Measurements from ENCODE around the gene MCF2.
"Not testable (repeated sequence)": the region's sequence is repeated elsewhere in the genome, so short reads cannot be mapped to it uniquely, and the experiment has no call there.

MCF2 gene

DNA sequence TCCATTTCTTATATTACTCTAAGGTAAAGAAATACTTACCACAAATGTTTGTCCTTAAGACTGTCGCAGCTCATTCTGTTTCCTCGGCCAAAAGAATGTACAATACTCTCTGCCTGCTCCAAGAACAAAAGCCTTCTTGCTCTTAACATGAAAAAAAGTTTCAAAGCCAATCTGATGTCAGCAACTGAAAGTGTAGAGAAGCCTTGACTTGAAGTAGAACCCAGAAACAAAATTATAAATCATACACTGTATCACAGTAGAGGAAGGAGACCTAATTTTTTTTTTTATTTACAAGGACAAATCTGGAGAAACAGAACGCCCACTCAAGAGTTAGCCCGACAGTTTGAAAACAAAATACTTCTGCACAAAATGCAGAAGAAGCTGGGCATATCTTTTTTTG, at the start of gene MCF2:
TSS of gene MCF2 (minus strand) at position 101 of the 400 bp plus-strand sequence. CDS start 56,423 bp downstream, outside the sequence.
- no peak for DNase-seq

GRCh38 chrX:139751053-139751452, 43.1 kb upstream of the MCF2 start:
- no peak for DNase-seq

- DNase-seq = no peak
Measured at GRCh38 chrX:139750390-139750789, 42.4 kb upstream of the MCF2 start.

DNA sequence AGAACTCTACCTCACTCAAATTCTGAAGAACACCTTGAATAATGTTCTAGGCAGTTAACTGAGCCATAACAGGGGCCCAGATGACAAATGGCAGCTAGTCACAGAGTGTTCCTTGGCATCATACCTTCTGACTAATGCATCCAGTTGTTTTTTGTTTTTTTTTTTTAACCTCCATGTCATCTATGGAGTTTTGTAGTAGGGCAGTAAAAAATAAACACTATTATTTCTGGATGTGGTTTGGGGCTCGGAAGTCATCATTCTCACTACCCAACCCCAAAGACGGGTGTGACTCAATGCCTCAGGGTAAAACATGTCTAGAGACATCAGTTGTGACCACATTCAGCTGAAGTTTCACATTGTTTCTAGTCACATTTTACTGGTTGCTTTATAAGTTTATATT, 31.2 kb upstream of the MCF2 start:
- DNase-seq = no peak

DNA sequence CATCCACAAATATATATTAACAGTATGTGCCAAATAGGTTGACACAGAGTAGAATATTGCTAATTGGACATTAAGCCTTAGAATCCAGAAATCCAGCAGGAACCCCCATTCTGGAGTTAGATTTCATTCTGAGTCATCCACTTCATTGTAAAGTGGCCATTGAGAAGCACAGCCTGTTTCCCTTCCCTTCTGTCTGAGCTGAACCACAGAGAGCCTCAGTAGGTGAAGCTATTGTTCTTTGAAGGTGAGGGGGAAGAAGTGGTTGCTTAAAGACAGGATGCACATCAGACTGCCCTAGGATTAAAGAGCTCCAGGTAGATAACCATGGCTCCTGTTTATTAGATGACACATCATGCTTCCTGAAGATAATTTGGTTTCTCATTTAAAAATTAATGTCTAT, 30.6 kb upstream of the MCF2 start:
- no peak for DNase-seq

DNA sequence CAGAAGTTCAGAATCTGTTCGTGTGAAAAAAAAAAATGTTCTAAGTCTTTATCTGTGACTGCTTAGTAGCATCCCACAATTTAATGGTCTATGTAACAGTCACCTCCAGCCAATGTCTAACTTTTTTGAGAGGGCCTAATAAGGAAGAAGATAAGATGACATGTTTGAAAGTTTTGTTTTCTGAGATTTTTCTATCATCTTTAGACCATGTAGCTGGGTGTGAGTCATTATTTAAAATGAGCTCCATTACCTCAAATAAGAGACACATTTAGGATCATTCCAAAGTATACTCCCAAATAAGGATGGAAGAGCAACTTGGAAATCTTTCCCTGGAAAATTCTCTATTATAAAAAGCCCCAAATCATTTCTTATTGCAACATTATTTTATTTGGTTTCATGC, 28.2 kb upstream of the MCF2 start:
- no peak for DNase-seq

DNA sequence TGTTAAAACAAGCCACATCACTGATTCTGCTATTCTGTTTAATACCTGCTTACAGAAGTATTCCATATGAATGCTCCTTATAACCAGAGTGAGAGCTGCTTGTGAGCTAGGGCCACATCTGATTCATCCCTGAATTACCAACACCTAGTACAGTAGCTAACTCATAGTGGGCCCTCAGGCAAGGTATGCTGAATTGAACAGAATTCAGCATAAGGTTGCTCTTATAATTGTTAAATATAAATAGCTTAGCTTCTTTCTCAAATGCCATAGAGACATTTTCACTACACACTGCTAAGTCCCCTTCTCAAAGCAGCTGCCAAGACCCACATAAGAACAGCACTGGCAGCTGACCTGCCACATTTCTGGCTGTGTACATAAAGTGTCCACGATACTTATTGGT, 27.0 kb upstream of the MCF2 start:
- no peak for DNase-seq

DNA sequence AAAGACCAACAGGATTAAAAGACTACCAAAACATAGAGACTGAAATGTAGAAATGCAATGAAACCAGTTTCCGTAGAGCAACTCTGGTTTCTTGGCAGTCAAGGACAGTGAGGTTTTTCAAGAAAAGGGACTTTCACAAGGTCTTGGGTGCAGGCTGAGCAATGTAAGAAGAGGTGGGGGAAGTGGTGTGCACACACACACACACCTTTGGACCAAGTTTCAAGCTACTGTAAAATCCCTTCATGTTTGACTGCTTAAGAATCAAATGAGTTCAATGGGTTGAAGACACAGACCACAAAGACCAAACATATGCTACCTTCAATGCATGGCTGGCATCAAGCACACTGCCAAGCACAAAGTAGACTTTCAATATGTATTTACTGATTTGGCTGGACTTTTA, 17.8 kb upstream of the MCF2 start:
- no peak for DNase-seq

GRCh38 chrX:139724626-139725025, 16.7 kb upstream of the MCF2 start:
- DNase-seq = no peak

- no peak for DNase-seq
Measured at GRCh38 chrX:139720979-139721378, 13.0 kb upstream of the MCF2 start.

GRCh38 chrX:139720136-139720535, 12.2 kb upstream of the MCF2 start:
- DNase-seq = no peak

DNA sequence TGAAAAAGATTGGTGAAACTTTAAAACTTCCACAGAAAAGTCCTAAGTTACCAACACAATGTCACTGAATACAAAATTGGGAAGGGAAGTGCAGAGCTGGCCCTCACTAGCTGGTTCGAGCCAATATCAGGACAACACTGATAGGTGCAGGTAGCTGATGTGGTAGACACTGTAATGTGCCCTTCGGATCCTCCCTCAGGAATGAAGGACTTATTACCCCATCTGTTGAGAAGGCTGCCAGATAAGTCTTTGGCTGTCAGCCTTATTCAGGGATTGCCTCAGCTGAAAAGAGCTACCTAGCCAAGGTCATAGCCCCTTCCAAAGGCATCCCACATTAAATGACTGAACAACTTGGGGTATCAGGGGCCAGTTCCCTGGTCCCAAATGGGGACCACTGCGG, 5.3 kb downstream of the MCF2 start:
- no peak for DNase-seq

- no peak for DNase-seq
Measured at GRCh38 chrX:139692908-139693307, 15.1 kb downstream of the MCF2 start.

DNA sequence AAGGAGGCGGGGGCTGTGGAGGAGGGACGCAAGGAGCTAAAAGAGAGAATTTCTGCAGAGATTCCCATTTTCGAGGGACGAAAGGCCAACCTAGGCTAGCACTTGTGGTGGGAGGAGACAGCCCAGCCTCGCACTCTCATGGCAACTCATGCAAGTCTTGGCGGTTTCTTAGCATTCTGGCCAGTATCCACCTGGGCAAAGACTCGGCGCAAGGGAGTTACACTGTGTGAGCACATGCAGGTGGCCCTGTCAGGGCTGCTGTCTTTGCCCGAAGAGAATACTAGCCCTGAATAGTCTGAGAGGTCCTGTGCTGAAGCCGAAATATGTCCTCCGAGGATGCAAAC, 15.5 kb downstream of the MCF2 start:
- DNase-seq = no peak

GRCh38 chrX:139691843-139692505, 16.0 kb downstream of the MCF2 start:
- no peak for DNase-seq

DNA sequence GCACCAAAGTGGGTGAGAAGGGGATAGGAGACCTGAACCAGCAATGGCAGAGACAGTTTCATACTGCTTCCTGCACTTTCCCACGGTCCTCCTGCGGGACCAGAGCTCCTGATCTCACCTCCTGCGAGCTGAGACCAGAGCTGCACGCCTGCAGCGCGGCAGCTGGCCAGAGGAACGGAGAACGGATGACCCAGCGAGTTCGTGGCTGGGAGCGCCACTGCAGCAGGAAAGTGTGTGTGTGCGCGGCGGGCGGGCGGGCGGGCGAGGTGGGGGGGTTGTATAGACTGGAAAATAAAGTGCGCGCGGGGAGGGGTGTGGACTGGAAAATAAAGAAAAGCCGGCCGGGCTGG, 16.5 kb downstream of the MCF2 start:
- DNase-seq = no peak

GRCh38 chrX:139685175-139685574, 22.8 kb downstream of the MCF2 start:
- DNase-seq = not testable (repeated sequence)

- DNase-seq = no peak
Measured at GRCh38 chrX:139680356-139680755, 27.6 kb downstream of the MCF2 start.

GRCh38 chrX:139647597-139647996, 60.4 kb downstream of the MCF2 start:
- DNase-seq = no peak

DNA sequence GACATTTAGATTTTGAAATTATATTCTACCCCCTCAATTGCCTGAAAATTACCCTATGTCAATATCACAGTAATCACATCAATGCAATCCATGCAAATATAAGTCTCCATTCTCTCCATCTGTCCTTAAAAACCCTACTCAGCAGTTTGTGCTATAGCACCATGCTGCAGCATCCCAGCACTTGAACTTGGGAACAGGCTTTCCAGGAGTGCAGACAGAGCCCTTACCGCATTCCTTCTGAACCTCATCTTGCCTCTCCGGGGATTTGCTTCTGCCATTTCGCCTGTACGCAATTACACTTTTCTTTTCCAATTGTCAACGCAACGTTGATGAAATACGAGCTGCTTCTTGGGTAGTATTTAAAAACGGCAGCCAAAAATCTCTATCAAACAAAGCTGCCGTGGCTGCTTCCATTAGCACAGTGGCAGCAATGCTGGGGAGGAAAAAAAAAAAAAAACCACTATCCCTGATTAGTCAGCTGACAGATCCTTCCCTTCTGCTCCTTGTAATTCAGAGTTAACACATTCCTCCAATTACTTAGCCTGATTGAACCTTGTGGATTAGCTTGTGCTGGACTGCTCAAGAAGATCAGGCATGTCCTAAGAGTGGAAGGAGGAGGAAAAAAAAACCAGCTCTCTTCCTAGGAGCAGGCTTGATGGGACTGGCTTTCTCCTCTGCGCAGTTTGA, 65.6 kb downstream of the MCF2 start:
- DNase-seq = no peak

DNA sequence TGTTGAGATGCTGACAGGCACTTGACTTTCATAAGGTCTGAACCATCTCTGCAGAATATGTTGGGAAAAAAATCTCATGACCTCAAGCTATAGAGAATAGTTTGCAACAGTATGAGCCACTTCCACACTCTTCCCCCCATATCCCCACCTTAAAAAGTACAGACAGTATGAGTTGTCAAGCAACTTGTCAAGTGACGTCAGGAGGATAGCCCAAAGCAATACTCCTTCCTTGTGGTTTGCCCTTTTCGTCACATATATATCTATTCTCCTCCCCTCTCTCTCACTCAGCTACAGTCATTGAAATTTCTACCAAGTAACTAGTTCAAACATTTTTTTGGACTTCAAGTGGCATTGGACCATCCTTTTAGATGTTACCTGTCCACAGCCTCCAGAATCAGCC, 67.7 kb downstream of the MCF2 start:
- DNase-seq = no peak

- no peak for DNase-seq
Measured at GRCh38 chrX:139639253-139639652, 68.7 kb downstream of the MCF2 start.

DNA sequence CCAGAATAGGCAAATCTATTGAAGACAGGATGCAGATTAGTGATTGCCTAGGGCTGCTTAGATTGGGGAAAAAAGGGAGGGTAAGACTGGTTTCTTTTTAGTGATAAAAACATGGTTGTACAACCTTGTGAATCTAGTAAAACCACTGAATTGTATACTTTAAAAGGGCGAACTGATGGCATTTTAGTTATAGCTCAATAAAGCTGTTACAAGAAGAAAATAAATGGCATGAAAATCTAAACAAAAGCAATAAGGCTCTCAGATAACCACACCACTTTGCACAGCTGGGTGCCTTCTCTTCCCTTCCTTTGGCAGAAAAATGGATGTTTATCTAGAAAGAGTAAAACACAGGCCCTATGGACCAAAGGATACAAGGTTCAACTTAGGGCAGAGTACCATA, 107.9 kb downstream of the MCF2 start:
- no peak for DNase-seq

DNA sequence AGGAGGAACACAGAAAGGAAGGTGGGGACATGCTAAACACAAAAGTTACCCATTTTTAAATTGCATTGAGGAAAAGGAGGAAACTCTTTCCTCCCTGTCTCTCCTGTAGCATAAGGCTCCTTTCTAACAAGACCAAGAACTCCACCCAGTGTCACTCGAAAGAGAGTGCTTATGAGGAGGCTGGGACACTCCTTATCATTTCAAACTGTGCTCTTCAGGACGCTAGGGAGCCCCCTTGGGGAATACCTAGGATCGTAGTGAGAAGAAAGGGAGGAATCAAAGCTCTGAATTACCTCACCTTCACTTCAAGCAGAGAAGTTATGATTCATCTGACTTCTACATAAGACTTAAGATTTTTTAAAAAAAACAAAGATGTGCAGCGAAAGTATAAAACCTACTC, 111.9 kb downstream of the MCF2 start:
- no peak for DNase-seq

- no peak for DNase-seq
Measured at GRCh38 chrX:139585613-139586012, 122.4 kb downstream of the MCF2 start.

Data from KG1 (cell line).